Neural crest cell (in vitro differentiated cells): ENCODE measurements around the gene APP. TPM values are rescaled to one million over a fixed set of nuclear protein-coding genes. Genes with fewer than 3 reads are reported as not detected.
"Not testable (repeated sequence)": the region's sequence is repeated elsewhere in the genome, so short reads cannot be mapped to it uniquely, and the experiment has no call there.

Source experiments
- DNase-seq: peaks from one replicate; pipeline ENCODE4 v3.0.0; 2021; ENCODE audit warnings: low read depth, mixed read lengths, low spot score
- H3K27ac Mint-ChIP-seq: one replicate; pipeline ENCODE4 v1.8.0; 2021; ENCODE audit warnings: mild to moderate bottlenecking, mixed read lengths; ENCODE audit not compliant: unreplicated experiment
- H3K27me3 Mint-ChIP-seq: 2 replicates; pipeline ENCODE4 v1.8.0; 2021; ENCODE audit warnings: low read depth, mild to moderate bottlenecking, mixed read lengths
- H3K36me3 Mint-ChIP-seq: 2 replicates; pipeline ENCODE4 v1.8.0; 2021; ENCODE audit warnings: low read depth, mild to moderate bottlenecking, mixed read lengths
- H3K4me1 Mint-ChIP-seq: 2 replicates; pipeline ENCODE4 v1.8.0; 2021; ENCODE audit warnings: mixed read lengths
- H3K4me3 Mint-ChIP-seq: one replicate; pipeline ENCODE4 v1.8.0; 2021; ENCODE audit warnings: mild to moderate bottlenecking, mixed read lengths
- H3K9me3 Mint-ChIP-seq: 2 replicates; pipeline ENCODE4 v1.8.0; 2021; ENCODE audit warnings: mixed read lengths
- CTCF ChIP-seq: fragments of 200-600 bp; sonication (generic); conservative IDR thresholded peaks from 2 replicates; pipeline ENCODE4 v1.5.0; 2021; ENCODE audit warnings: antibody characterized with exemption, mild to moderate bottlenecking
- total RNA-seq: library from RNA; stranded (reverse); gene quantifications from 2 replicates; pipeline ENCODE4 v1.2.1, GENCODE V29; 2021

Gene APP
- total RNA-seq, 1 donor from 2014 or later = 254 TPM

DNA sequence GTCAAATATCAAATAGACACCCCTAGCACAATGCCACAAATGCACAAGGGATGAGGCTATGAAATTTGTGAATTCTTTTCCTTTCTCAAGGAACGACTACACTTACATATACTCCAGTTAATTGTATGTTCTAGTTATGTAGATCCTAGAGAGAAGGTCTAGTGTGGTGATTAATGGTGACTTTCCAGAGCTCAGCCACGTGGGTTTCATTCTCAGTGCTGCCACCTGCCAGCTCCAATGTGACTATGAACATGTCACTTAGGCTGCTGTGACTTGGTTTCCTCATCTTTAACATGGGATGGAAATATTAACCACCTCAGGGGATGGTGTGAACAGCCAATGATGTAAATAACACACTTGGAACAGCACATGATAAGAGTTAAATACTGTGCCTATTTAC lies 138.3 kb downstream of the APP start:
- no peak for DNase-seq
- H3K9me3 Mint-ChIP-seq = peaks cover 3% of the 10 kb centered on the region
- H3K4me3 Mint-ChIP-seq = no peak overlapping the region
- no peaks in the 10 kb centered on the region for H3K27me3 Mint-ChIP-seq
- TF ChIP-seq CTCF = no peak
- H3K27ac Mint-ChIP-seq = no peak overlapping the region
- peaks cover 36% of the 10 kb centered on the region for H3K4me1 Mint-ChIP-seq
- H3K36me3 Mint-ChIP-seq = peaks cover 26% of the 10 kb centered on the region

DNA sequence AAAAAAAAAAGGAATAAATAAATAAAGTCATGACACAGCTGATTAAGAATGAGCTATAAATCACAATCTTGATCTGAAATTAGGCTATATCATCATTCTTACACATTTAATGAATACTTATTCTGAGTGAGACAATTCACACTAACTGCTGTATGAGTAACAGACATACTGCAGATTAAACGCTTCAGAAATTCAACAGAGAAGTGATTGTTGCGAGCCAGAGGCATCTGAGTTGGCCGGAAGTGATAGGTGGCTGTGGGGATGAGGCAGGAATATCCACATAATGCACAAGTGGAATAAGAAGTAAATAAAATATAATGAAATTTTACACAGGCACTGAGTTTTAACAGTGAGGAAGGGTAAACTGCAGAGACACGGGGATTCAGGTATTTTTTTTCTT lies 142.4 kb downstream of the APP start:
- Mint-ChIP-seq H3K27me3 (no peaks in the 10 kb centered on the region), H3K27ac (no peak overlapping the region), H3K4me1 (peaks cover 16% of the 10 kb centered on the region), H3K9me3 (peaks cover 3% of the 10 kb centered on the region), H3K4me3 (no peak overlapping the region), H3K36me3 (peaks cover 11% of the 10 kb centered on the region)
- DNase-seq = no peak
- no peak for TF ChIP-seq CTCF

DNA sequence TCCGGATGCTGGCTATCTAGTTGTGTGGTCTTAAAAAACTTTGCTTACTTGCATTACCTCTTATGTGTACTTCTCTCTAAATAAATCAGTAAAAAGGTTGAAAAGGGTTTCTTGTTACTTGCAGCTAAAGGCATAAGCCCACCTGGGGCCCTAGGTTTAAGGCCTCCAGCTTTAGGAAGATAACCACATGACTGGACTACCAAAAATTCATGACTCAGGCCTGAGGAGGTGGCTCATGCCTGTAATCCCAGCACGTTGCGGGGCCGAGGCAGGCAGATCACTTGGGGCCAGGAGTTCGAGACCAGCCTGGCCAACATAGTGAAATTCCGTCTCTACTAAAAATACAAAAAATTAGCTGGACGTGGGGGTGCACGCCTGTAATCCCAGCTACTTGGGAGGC lies 142.9 kb downstream of the APP start:
- peaks cover 8% of the 10 kb centered on the region for H3K36me3 Mint-ChIP-seq
- H3K27me3 Mint-ChIP-seq = no peaks in the 10 kb centered on the region
- no peak for TF ChIP-seq CTCF
- DNase-seq = no peak
- peaks cover 3% of the 10 kb centered on the region for H3K9me3 Mint-ChIP-seq
- no peak overlapping the region for H3K27ac Mint-ChIP-seq
- no peak overlapping the region for H3K4me3 Mint-ChIP-seq
- peaks cover 16% of the 10 kb centered on the region for H3K4me1 Mint-ChIP-seq

DNA sequence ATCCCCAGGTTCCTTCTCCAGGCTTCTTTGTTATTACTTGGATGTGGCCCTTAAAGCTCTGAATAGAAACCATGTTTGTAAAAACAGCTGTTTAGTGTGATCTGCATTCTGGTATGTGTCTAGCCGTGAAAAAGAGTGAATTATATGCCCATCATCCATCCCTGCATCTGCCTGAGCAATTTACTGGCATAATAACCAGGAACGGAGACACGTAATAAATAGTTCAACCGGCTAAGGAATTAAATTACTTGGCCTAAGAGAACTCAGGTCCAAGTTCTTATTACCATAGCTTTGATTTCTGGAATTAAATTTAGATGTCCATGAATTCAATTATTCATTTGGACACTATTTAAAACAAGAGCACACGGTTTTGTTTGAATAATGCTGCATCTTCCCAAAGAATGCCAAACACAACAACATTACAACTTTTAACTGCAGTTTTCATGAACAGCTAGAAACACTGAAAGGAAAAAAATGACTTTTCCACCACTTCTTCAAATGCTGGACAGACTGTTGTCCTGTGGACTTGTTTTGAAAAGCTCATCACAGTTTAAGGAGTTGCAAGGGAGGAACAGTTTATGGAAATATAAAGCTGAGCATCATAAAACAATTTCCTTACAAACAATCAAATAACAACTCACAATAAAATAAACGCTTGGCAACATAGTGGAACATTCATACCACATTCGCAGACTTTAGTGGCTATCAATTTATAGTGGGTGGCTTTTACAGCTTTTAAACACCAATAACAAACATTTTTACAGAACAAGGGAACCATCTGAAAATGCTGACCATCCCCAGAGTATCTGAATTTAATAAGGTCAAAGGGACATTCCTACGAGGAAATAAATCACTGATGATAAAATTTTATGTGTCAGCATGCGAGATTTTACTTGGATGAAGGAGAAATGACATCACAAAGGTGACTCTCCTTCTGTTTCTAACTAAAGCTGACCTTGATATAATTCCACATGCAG lies 144.7 kb downstream of the APP start:
- Mint-ChIP-seq H3K4me1 (peaks cover 16% of the 10 kb centered on the region), H3K27ac (no peak overlapping the region), H3K36me3 (peaks cover 14% of the 10 kb centered on the region)

GRCh38 chr21:26023406-26023805 lies 147.2 kb downstream of the APP start:
- H3K9me3 Mint-ChIP-seq, H3K27me3 Mint-ChIP-seq, H3K4me3 Mint-ChIP-seq, DNase-seq, H3K27ac Mint-ChIP-seq, H3K4me1 Mint-ChIP-seq: not testable (repeated sequence)
- H3K36me3 Mint-ChIP-seq = peaks cover 17% of the 10 kb centered on the region

More for the DNA sequence above, 144.7 kb downstream of the APP start:
- Mint-ChIP-seq H3K4me3 (no peak overlapping the region), H3K9me3 (no peaks in the 10 kb centered on the region), H3K27me3 (no peaks in the 10 kb centered on the region)
- no peak for DNase-seq
- no peak for TF ChIP-seq CTCF

DNA sequence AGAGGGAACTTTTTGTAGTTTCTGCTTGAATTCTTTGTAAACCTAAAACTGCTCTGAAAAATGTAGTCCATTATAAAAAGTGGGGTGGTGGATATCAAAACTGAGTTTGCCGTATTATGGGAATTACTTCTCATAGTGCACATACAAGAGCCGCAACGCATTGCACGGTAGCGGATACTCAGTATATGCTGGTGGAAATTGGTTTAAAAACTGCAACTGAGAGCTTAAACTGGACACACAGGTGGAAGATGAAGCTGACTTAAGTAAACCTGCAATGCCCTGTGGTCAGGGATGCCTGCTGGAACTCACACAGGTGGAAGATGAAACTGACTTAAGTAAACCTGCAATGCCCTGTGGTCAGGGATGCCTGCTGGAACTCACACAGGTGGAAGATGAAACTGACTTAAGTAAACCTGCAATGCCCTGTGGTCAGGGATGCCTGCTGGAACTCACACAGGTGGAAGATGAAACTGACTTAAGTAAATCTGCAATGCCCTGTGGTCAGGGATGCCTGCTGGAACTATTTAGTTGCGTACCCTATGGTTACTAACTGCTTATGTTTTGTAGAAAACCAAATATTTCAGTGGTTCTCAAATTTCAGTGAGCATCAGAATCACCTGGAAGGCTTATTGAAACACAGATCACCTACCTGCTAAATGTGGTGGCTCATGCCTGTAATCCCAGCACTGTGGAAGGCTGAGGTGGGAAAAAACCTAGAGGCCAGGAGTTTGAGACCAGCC lies 147.8 kb downstream of the APP start:
- H3K36me3 Mint-ChIP-seq = peaks cover 21% of the 10 kb centered on the region
- H3K27me3 Mint-ChIP-seq, DNase-seq, H3K4me3 Mint-ChIP-seq, H3K4me1 Mint-ChIP-seq, H3K27ac Mint-ChIP-seq, H3K9me3 Mint-ChIP-seq: not testable (repeated sequence)
